ENCODE measurements around the gene DNAJC12.

DNAJC12 gene

GRCh38 chr10:67858971-67859370, 21.0 kb upstream of the DNAJC12 start:
- POLR2A ChIA-PET = interaction anchor here (0.6 kb wide), 1 partner anchor 298 kb away, joined by 6 read pairs; no protein-coding TSS in a partner anchor
- H3K27ac ChIP-seq (ENCODE audit: insufficient read depth in 1 of 2, low read depth in 1 of 2, low read length in 2 of 2, poor library complexity in 1 of 2, severe bottlenecking in 2 of 2) = no peak overlapping the region
- DNase-seq = no peak
- CTCF ChIA-PET = interaction anchor here (2.3 kb wide), 1 partner anchor 7 kb away, joined by 6 read pairs; no protein-coding TSS in a partner anchor
- no peaks in the 10 kb centered on the region for H3K4me1 ChIP-seq (ENCODE audit: control extremely low read depth in 1 of 4, control insufficient read depth in 4 of 4, insufficient read depth in 4 of 4, low read length in 3 of 4)
- H3K36me3 ChIP-seq (ENCODE audit: control insufficient read depth in 4 of 4, insufficient read depth in 4 of 4, low read length in 3 of 4) = no peaks in the 10 kb centered on the region
- WGBS (ENCODE audit: insufficient coverage) = 100% methylated on average over 1 of the region's 2 CpGs
- no peaks in the 10 kb centered on the region for H3K9me3 ChIP-seq (ENCODE audit: control extremely low read depth in 1 of 5, control insufficient read depth in 4 of 5, insufficient read depth in 2 of 5, low read depth in 1 of 5, low read length in 4 of 5)
- H3K4me3 ChIP-seq (ENCODE audit: control insufficient read depth in 1 of 7, extremely low read depth in 1 of 7, insufficient read depth in 4 of 7, low read depth in 2 of 7, low read length in 6 of 7) = no peak overlapping the region
- no peaks in the 10 kb centered on the region for H3K27me3 ChIP-seq (replicated peaks in 2 of 5; ENCODE audit: control insufficient read depth in 4 of 5, insufficient read depth in 5 of 5, low read length in 4 of 5)

- no peaks in the 10 kb centered on the region for H3K36me3 ChIP-seq (ENCODE audit: control insufficient read depth in 4 of 4, insufficient read depth in 4 of 4, low read length in 3 of 4)
- peaks cover 0 to 5% (median 4%) of the 10 kb centered on the region in 4 experiments for H3K4me1 ChIP-seq (ENCODE audit: control extremely low read depth in 1 of 4, control insufficient read depth in 4 of 4, insufficient read depth in 4 of 4, low read length in 3 of 4)
- H3K4me3 ChIP-seq (ENCODE audit: control insufficient read depth in 1 of 7, extremely low read depth in 1 of 7, insufficient read depth in 4 of 7, low read depth in 2 of 7, low read length in 6 of 7) = no peak overlapping the region
- ChIA-PET POLR2A (no interaction called here), CTCF (interaction anchor here (0.9 to 1.8 kb wide), 4 partner anchors 9 to 479 kb away, joined by 3 to 4 read pairs (median 3); partner anchors contain the start of gene PBLD)
- H3K27me3 ChIP-seq (replicated peaks in 2 of 5; ENCODE audit: control insufficient read depth in 4 of 5, insufficient read depth in 5 of 5, low read length in 4 of 5) = no peaks in the 10 kb centered on the region
- DNase-seq = peak in 1 of 3 donors; percentile 60
- no peaks in the 10 kb centered on the region for H3K9me3 ChIP-seq (ENCODE audit: control extremely low read depth in 1 of 5, control insufficient read depth in 4 of 5, insufficient read depth in 2 of 5, low read depth in 1 of 5, low read length in 4 of 5)
- WGBS (ENCODE audit: insufficient coverage) = 86% methylated on average over 1 of the region's 3 CpGs
- H3K27ac ChIP-seq (ENCODE audit: insufficient read depth in 1 of 2, low read depth in 1 of 2, low read length in 2 of 2, poor library complexity in 1 of 2, severe bottlenecking in 2 of 2) = no peak overlapping the region
Observed at GRCh38 chr10:67853512-67853911, 15.5 kb upstream of the DNAJC12 start.

- Histone ChIP-seq H3K27me3 (replicated peaks in 2 of 5; ENCODE audit: control insufficient read depth in 4 of 5, insufficient read depth in 5 of 5, low read length in 4 of 5) (no peaks in the 10 kb centered on the region), H3K4me1 (ENCODE audit: control extremely low read depth in 1 of 4, control insufficient read depth in 4 of 4, insufficient read depth in 4 of 4, low read length in 3 of 4) (peaks cover 0 to 5% (median 4%) of the 10 kb centered on the region in 4 experiments), H3K9me3 (ENCODE audit: control extremely low read depth in 1 of 5, control insufficient read depth in 4 of 5, insufficient read depth in 2 of 5, low read depth in 1 of 5, low read length in 4 of 5) (no peaks in the 10 kb centered on the region), H3K36me3 (ENCODE audit: control insufficient read depth in 4 of 4, insufficient read depth in 4 of 4, low read length in 3 of 4) (no peaks in the 10 kb centered on the region), H3K27ac (ENCODE audit: insufficient read depth in 1 of 2, low read depth in 1 of 2, low read length in 2 of 2, poor library complexity in 1 of 2, severe bottlenecking in 2 of 2) (no peak overlapping the region), H3K4me3 (ENCODE audit: control insufficient read depth in 1 of 7, extremely low read depth in 1 of 7, insufficient read depth in 4 of 7, low read depth in 2 of 7, low read length in 6 of 7) (no peak overlapping the region)
- CTCF ChIA-PET = interaction anchor here (0.9 to 1.8 kb wide), 4 partner anchors 8 to 480 kb away, joined by 3 to 4 read pairs (median 3); partner anchors contain the start of gene PBLD
- WGBS (ENCODE audit: insufficient coverage) = 100% methylated on average over 1 of the region's 5 CpGs
- no peak for DNase-seq
- POLR2A ChIA-PET = no interaction called here
Observed at GRCh38 chr10:67852761-67853160, 14.8 kb upstream of the DNAJC12 start.

- 100% methylated on average over 2 of the region's 2 CpGs for WGBS (ENCODE audit: insufficient coverage)
- H3K4me3 ChIP-seq (ENCODE audit: control insufficient read depth in 1 of 7, extremely low read depth in 1 of 7, insufficient read depth in 4 of 7, low read depth in 2 of 7, low read length in 6 of 7) = no peak overlapping the region
- CTCF ChIA-PET = interaction anchor here (1.2 to 1.5 kb wide), 3 partner anchors 9 to 305 kb away, joined by 3 to 6 read pairs (median 3); no protein-coding TSS in a partner anchor
- peaks cover 0 to 5% (median 4%) of the 10 kb centered on the region in 4 experiments for H3K4me1 ChIP-seq (ENCODE audit: control extremely low read depth in 1 of 4, control insufficient read depth in 4 of 4, insufficient read depth in 4 of 4, low read length in 3 of 4)
- POLR2A ChIA-PET = interaction anchor here (0.6 kb wide), 1 partner anchor 20 kb away, joined by 3 read pairs; no protein-coding TSS in a partner anchor
- H3K9me3 ChIP-seq (ENCODE audit: control extremely low read depth in 1 of 5, control insufficient read depth in 4 of 5, insufficient read depth in 2 of 5, low read depth in 1 of 5, low read length in 4 of 5) = no peaks in the 10 kb centered on the region
- H3K36me3 ChIP-seq (ENCODE audit: control insufficient read depth in 4 of 4, insufficient read depth in 4 of 4, low read length in 3 of 4) = no peaks in the 10 kb centered on the region
- no peak for DNase-seq
- no peaks in the 10 kb centered on the region for H3K27me3 ChIP-seq (replicated peaks in 2 of 5; ENCODE audit: control insufficient read depth in 4 of 5, insufficient read depth in 5 of 5, low read length in 4 of 5)
- no peak overlapping the region for H3K27ac ChIP-seq (ENCODE audit: insufficient read depth in 1 of 2, low read depth in 1 of 2, low read length in 2 of 2, poor library complexity in 1 of 2, severe bottlenecking in 2 of 2)
Observed at GRCh38 chr10:67851186-67851585, 13.2 kb upstream of the DNAJC12 start.

- Histone ChIP-seq H3K27ac (ENCODE audit: insufficient read depth in 1 of 2, low read depth in 1 of 2, low read length in 2 of 2, poor library complexity in 1 of 2, severe bottlenecking in 2 of 2) (peak overlapping the region; percentile 92 to 94), H3K4me1 (ENCODE audit: control extremely low read depth in 1 of 4, control insufficient read depth in 4 of 4, insufficient read depth in 4 of 4, low read length in 3 of 4) (peaks cover 0 to 5% (median 4%) of the 10 kb centered on the region in 4 experiments), H3K9me3 (ENCODE audit: control extremely low read depth in 1 of 5, control insufficient read depth in 4 of 5, insufficient read depth in 2 of 5, low read depth in 1 of 5, low read length in 4 of 5) (no peaks in the 10 kb centered on the region), H3K4me3 (ENCODE audit: control insufficient read depth in 1 of 7, extremely low read depth in 1 of 7, insufficient read depth in 4 of 7, low read depth in 2 of 7, low read length in 6 of 7) (peak overlapping the region; percentile 76 to 99 (median 90)), H3K27me3 (replicated peaks in 2 of 5; ENCODE audit: control insufficient read depth in 4 of 5, insufficient read depth in 5 of 5, low read length in 4 of 5) (no peaks in the 10 kb centered on the region), H3K36me3 (ENCODE audit: control insufficient read depth in 4 of 4, insufficient read depth in 4 of 4, low read length in 3 of 4) (no peaks in the 10 kb centered on the region)
- peak; percentile 92 to 96 (median 96) for DNase-seq
- WGBS (ENCODE audit: insufficient coverage) = under 1% methylated on average over 27 of the region's 36 CpGs
- POLR2A ChIA-PET = interaction anchor here (0.6 kb wide), 1 partner anchor 126 kb away, joined by 5 read pairs; no protein-coding TSS in a partner anchor
- CTCF ChIA-PET = interaction anchor here (1.0 to 1.5 kb wide), 2 partner anchors 61 to 91 kb away, joined by 3 to 4 read pairs; no protein-coding TSS in a partner anchor
Observed at GRCh38 chr10:67849331-67850011, 11.5 kb upstream of the DNAJC12 start.

GRCh38 chr10:67843284-67843683, 5.3 kb upstream of the DNAJC12 start:
- no peaks in the 10 kb centered on the region for H3K27me3 ChIP-seq (replicated peaks in 2 of 5; ENCODE audit: control insufficient read depth in 4 of 5, insufficient read depth in 5 of 5, low read length in 4 of 5)
- H3K9me3 ChIP-seq (ENCODE audit: control extremely low read depth in 1 of 5, control insufficient read depth in 4 of 5, insufficient read depth in 2 of 5, low read depth in 1 of 5, low read length in 4 of 5) = peaks cover 0 to 6% (median 0%) of the 10 kb centered on the region in 5 experiments
- H3K4me3 ChIP-seq (ENCODE audit: control insufficient read depth in 1 of 7, extremely low read depth in 1 of 7, insufficient read depth in 4 of 7, low read depth in 2 of 7, low read length in 6 of 7) = no peak overlapping the region
- no peak overlapping the region for H3K27ac ChIP-seq (ENCODE audit: insufficient read depth in 1 of 2, low read depth in 1 of 2, low read length in 2 of 2, poor library complexity in 1 of 2, severe bottlenecking in 2 of 2)
- 100% methylated on average over 2 of the region's 2 CpGs for WGBS (ENCODE audit: insufficient coverage)
- no peaks in the 10 kb centered on the region for H3K36me3 ChIP-seq (ENCODE audit: control insufficient read depth in 4 of 4, insufficient read depth in 4 of 4, low read length in 3 of 4)
- ChIA-PET CTCF (no interaction called here), POLR2A (no interaction called here)
- DNase-seq = no peak
- H3K4me1 ChIP-seq (ENCODE audit: control extremely low read depth in 1 of 4, control insufficient read depth in 4 of 4, insufficient read depth in 4 of 4, low read length in 3 of 4) = no peaks in the 10 kb centered on the region

- Histone ChIP-seq H3K36me3 (ENCODE audit: control insufficient read depth in 4 of 4, insufficient read depth in 4 of 4, low read length in 3 of 4) (no peaks in the 10 kb centered on the region), H3K27me3 (replicated peaks in 2 of 5; ENCODE audit: control insufficient read depth in 4 of 5, insufficient read depth in 5 of 5, low read length in 4 of 5) (no peaks in the 10 kb centered on the region), H3K4me3 (ENCODE audit: control insufficient read depth in 1 of 7, extremely low read depth in 1 of 7, insufficient read depth in 4 of 7, low read depth in 2 of 7, low read length in 6 of 7) (no peak overlapping the region), H3K4me1 (ENCODE audit: control extremely low read depth in 1 of 4, control insufficient read depth in 4 of 4, insufficient read depth in 4 of 4, low read length in 3 of 4) (peaks cover 4 to 10% (median 5%) of the 10 kb centered on the region in 4 experiments), H3K9me3 (ENCODE audit: control extremely low read depth in 1 of 5, control insufficient read depth in 4 of 5, insufficient read depth in 2 of 5, low read depth in 1 of 5, low read length in 4 of 5) (peaks cover 0 to 6% (median 0%) of the 10 kb centered on the region in 5 experiments), H3K27ac (ENCODE audit: insufficient read depth in 1 of 2, low read depth in 1 of 2, low read length in 2 of 2, poor library complexity in 1 of 2, severe bottlenecking in 2 of 2) (no peak overlapping the region)
- POLR2A ChIA-PET = no interaction called here
- DNase-seq = no peak
- CTCF ChIA-PET = no interaction called here
Observed at GRCh38 chr10:67841737-67842136, 3.7 kb upstream of the DNAJC12 start.

All from common myeloid progenitor, CD34-positive (primary cell).